Right ventricle myocardium inferior (tissue), 1 donor: Measurements from ENCODE around the gene THRSP. TPM values are rescaled to one million over a fixed set of nuclear protein-coding genes. Genes with fewer than 3 reads are reported as not detected.
"Not testable (repeated sequence)": the region's sequence is repeated elsewhere in the genome, so short reads cannot be mapped to it uniquely, and the experiment has no call there.

ENCODE experiments used
- ATAC-seq: fragments of 200-7000 bp; cut with Tn5 transposase; one replicate; pipeline ENCODE4 v1.9.1; 2020; ENCODE audit warnings: mild to moderate bottlenecking, moderate library complexity
- DNase-seq: peaks from one replicate; pipeline ENCODE4 v3.0.0; 2021; ENCODE audit errors: missing footprints
- intact Hi-C: fragments of 100-400 bp; cut with DNase I; formaldehyde crosslinking; loops from one replicate; pipeline ENCODE4 v1.11.0; 2022
- total RNA-seq: library from RNA; stranded (reverse); fragmentation: NEBNext Ultra II Directional; extraction: Animal tissue kit (Norgen Biotek cat#: 25700); gene quantifications from one replicate; pipeline ENCODE4 v1.2.1, GENCODE V29; 2021
- donor health status: DM: no; HTN: yes; CAD: no; lungs with severe emphysema.

THRSP gene
- total RNA-seq, 1 donor from 2014 or later = 4.8 TPM

GRCh38 chr11:78080084-78080817 is 16.6 kb downstream of the THRSP start:
- DNase-seq (no peak), ATAC-seq (no peak)
- intact Hi-C loops = loop anchor here (5.0 kb wide), 2 partner anchors 57 to 107 kb away; partner anchors contain the start of genes ALG8, KCTD21 and USP35

GRCh38 chr11:78080818-78081495 is 17.3 kb downstream of the THRSP start:
- DNase-seq = no peak
- intact Hi-C loops = loop anchor here (5.0 kb wide), 2 partner anchors 56 to 106 kb away; partner anchors contain the start of genes ALG8, KCTD21 and USP35
- no peak for ATAC-seq

DNA sequence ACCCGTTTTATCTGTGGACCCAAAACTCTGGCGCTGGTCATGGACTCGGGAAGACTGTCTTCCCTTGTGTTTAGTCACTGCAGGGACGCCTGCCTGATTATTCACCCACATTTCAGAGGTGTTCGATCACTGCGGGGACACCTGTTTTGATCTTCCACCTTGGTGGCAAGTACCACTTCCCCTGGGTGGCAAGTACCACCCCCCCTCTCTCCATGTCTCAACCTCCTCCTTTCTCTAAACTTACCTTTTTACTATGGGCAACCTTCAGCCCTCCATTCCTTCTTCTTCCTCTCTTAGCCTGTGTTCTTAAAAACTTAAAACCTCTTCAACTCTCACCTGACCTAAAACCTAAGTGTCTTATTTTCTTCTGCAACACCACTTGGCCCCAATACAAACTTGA is 17.9 kb downstream of the THRSP start:
- DNase-seq (no peak), ATAC-seq (no peak)
- intact Hi-C loops = loop anchor here (5.0 kb wide), 2 partner anchors 56 to 106 kb away; partner anchors contain the start of genes ALG8, KCTD21 and USP35

GRCh38 chr11:78082146-78082545 is 18.5 kb downstream of the THRSP start:
- ATAC-seq (no peak), DNase-seq (no peak)
- intact Hi-C loops = loop anchor here (5.0 kb wide), 2 partner anchors 55 to 105 kb away; partner anchors contain the start of genes ALG8, KCTD21 and USP35

- intact Hi-C loops = loop anchor here (5.0 kb wide), 2 partner anchors 54 to 104 kb away; partner anchors contain the start of genes ALG8, KCTD21 and USP35
- DNase-seq (no peak), ATAC-seq (no peak)
Observed at GRCh38 chr11:78083021-78083420, 19.4 kb downstream of the THRSP start.

DNA sequence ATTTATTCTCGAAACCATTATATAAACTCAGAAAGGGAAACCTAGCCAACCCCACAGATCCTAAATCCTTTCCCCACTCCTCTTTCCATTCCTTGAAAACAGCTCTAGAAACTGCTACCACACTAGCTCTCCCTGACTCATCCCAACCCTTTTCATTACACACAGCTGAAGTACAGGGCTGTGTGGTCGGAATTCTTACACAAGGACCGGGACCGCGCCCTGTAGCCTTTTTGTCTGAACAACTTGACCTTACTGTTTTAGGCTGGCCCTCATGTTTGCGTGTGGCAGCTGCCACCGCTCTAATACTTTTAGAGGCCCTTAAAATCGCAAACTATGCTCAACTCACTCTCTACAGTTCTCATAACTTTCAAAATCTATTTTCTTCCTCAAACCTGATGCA is 20.8 kb downstream of the THRSP start:
- intact Hi-C loops = loop anchor here (5.0 kb wide), 2 partner anchors 53 to 103 kb away; partner anchors contain the start of genes ALG8, KCTD21 and USP35
- not testable (repeated sequence) for DNase-seq, ATAC-seq

DNA sequence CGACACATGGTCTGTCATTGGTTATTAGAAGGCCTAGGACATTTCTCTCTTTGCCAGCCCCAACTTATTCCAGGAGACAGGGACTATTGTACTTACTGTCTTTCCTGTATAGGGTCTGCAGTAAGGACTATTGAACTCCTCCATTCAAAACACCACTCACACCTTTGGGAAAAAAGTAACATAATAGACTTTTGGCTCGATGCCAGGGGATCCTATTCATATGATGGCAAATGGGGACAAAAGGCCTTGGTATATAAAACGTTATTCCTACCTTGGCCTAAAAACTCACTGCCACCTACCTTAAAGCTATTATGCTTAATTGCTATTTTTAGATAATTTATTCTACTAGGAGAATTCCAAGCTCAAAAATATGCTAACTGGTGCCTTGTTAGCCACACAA is 22.3 kb downstream of the THRSP start:
- intact Hi-C loops = no loop called here
- no peak for ATAC-seq
- DNase-seq = no peak

GRCh38 chr11:78086521-78087074 is 22.9 kb downstream of the THRSP start:
- intact Hi-C loops, ATAC-seq, DNase-seq: not testable (repeated sequence)

- no peak for ATAC-seq
- intact Hi-C loops = no loop called here
- no peak for DNase-seq
Observed at GRCh38 chr11:78094250-78094649, 30.6 kb downstream of the THRSP start.

DNA sequence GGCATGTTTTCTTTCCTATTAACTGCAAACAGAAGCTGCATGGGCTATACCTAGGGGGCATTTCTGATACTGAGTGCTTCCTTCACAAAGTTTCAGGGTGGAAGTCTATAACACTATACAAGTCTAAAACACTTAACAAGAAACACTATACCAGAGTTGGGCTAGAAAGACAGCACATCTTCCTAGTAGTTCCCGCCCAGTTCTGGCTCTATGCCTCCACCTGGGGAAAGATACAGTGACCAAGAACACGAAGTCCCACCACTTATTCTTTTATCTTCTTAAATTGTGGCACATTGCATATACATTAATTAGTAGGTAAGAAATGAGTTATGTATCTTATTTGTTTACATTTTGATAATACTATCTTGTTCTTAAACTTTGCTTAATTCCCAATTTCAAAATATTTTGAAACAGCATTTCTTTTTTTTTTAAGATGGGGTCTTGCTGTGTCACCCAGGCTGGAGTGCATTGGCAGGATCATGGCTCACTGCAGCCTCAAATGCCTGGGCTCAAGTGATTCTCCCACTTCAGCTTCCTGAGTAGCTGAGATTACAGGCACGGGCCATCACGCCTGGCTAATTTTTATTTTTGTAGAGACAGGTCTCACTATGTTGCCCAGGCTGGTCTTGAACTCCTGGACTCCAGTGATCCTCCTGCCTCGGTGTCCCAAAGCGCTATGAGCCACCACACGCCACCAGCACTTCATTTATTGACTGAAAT is 34.2 kb downstream of the THRSP start:
- no peak for DNase-seq
- intact Hi-C loops = no loop called here
- no peak for ATAC-seq

DNA sequence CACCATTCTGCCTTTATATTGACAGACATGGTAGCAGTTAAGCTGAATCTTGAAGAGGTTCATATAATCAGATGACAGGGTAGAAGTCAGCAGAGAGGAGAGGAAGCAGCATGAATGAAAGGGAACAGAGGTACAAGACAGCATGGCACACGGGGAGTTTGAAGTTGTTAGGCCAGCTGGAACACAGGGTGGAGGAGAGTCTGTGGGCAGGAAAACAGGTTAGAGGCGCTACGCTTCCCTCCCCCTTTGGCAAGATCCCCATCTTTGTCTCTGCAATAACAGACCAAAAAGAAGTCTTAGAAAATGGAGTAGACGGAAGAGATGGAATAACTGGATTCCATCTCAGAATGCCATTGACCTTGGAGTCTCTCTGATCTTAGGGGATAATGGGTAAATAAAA is 36.0 kb downstream of the THRSP start:
- DNase-seq (no peak), ATAC-seq (no peak)
- intact Hi-C loops = no loop called here

DNA sequence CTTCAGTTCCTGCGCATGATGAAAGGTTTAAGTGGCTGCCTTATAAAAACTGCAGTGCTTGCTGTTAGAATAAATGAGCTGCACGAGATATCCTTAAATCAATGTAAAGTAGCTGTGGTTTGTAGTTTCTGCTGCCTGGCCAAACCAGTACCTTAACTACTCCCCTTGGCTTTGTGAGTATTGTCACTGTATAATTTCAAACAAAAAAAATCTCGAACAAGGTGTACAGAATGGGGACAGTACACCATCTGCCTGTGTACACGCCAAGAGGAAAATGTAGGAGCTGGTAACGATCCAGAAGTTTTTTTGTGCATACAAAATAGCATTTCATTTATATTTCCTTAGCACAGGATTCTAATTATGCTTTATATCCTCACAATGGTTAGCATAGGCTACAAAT is 36.6 kb downstream of the THRSP start:
- ATAC-seq = no peak
- DNase-seq = no peak
- intact Hi-C loops = no loop called here

DNA sequence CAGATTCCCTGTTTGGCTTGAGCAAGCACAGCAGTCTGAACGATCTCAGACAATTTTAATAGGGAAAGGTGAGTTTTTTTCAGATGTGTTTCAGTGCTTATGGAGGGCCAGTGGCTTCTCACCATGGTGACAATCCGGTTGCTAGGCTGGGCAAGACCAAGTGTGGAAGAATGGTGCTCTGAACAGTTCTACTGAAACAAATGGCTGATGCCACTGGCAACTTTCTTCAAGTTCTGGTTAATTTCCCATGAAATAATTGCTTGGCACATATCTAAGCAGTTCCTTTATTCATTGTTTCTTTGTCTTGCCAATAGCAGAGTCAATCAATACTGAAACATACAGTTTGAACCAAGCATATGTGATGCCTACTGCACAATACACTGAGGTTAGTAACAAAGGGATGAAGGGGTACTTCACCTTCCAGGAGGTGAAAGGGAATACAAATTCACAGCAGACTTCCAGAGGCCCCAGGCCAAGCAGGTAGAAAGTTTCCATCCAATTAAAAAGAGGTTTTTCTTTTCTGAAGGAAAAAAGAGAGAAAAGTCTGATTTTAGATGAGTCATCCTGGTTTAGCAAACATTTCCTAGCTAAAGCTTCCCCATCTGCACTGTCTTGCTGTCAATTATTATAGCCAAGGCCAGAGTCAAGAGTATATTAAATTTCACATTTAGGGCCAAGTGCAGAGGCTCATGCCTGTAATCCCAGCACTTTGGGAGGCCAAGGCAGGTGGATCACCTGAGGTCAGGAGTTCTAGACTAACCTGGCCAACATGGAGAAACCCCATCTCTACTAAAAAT is 37.2 kb downstream of the THRSP start:
- intact Hi-C loops = no loop called here
- no peak for ATAC-seq

DNA sequence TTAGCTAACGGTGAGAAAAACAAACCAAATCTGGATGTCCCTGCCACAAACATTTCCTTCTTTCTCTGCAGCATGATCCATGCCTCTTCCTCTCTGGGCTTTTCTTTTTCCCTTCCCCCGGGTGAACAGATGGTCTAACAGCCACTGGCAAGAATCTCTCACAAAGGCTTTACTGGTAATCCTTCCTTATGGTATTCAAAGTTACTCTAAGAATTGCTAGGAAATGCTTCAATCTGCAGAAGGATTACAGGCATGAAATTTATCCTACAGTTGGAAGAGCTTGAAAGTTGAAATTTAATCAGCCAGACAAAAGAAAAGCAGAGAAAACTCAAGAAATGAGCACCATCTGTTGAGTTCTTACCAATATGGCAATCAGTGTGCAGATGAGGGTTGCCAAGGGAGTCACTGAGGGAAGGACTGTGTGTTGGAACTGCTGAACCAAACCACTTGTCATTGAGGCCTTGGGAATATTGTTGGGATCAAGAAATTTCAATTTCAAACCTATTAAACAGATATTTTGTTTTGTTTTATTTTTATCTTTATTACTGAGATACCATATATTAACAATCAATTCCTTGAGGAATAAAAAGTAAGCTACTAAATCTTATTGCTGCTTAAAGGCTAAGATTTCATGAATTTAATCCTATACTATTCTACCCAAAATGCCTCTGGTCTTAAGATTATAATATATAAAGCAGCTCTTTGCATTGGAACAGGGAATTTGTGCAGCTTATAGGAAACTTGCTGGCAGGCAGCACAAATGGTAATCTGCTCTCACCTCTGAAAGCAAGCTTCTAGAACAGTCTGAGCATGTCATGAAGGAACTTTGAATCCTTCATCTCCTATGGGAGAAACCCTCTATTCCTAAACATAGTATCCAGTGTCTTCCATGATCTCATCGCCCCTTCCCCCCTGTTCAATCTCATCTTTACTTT is 45.7 kb downstream of the THRSP start:
- DNase-seq (no peak), ATAC-seq (no peak)
- intact Hi-C loops = no loop called here

More for the DNA sequence above, 37.2 kb downstream of the THRSP start:
- DNase-seq = no peak

DNA sequence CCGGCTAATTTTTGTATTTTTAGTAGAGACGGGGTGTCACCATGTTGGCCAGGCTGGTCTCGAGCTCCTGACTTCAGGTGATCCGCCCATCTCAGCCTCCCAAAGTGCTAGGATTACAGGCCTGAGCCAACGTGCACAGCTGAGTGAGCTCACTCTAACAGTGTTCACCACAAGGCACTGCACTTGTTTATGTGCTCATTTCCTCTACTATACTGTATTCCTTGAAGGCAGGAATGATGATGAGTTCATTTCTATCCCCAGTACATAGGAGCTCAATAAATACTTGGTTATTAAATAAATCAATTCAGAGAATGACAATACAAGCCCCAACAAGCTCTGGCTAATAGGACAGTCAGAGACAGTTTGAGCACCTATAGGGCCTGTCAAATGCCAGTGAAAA is 46.7 kb downstream of the THRSP start:
- intact Hi-C loops = no loop called here

DNA sequence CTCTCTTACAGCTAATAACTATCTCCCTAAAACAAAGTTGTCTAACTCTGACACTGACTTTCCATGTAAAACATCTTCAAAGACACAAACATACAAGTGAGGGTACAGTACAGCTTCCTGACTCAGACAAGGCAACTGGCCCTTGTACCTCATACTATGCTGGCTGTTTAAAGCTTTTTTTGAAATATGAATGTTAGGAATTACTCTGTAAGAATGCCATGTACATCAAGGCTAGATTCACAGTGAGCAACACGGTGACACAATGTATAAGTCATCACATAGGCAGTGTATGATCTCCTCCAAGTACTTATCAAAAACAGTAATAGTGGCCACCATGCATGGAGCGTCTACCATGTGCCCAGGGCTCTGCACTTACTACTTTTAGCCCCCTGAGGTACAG is 47.2 kb downstream of the THRSP start:
- intact Hi-C loops = no loop called here
- ATAC-seq = no peak
- DNase-seq = no peak

More for the DNA sequence above, 46.7 kb downstream of the THRSP start:
- ATAC-seq (no peak), DNase-seq (no peak)

DNA sequence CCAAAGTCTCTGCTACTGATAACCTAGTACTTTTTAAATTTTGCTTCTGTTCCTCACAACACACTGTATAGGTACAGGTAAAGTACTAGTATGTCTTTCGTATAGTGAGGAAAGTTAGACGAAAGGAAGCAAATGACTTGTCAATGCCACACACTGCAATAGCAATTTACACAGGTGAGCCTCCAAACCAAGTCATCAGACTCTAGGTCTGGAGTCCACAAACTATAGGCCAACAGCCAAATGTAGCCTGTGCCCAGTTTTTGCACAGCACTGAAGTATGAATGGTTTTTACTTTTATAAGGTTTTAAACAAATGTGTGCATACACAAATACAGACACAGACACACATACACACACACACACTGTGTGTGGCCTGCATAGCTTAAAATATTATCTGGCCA is 47.6 kb downstream of the THRSP start:
- DNase-seq (no peak), ATAC-seq (no peak)
- intact Hi-C loops = no loop called here
